Measurements from ENCODE around the gene CARTPT.

Gene CARTPT

GRCh38 chr5:71719063-71719964 is at the start of gene CARTPT:
TSS of gene CARTPT (plus strand) at chr5:71719275. CDS start at chr5:71719294, 19 bp downstream.
- TF ChIP-seq CTCF (conservative IDR thresholded peaks at IDR 0.05; ENCODE audit: low read depth, low read length) = no peak
- DNase-seq (ENCODE audit: low read depth) = peak; percentile 14
- H3K4me3 ChIP-seq (ENCODE audit: low read depth, low read length) = no peak within 1 kb of the TSS

DNA sequence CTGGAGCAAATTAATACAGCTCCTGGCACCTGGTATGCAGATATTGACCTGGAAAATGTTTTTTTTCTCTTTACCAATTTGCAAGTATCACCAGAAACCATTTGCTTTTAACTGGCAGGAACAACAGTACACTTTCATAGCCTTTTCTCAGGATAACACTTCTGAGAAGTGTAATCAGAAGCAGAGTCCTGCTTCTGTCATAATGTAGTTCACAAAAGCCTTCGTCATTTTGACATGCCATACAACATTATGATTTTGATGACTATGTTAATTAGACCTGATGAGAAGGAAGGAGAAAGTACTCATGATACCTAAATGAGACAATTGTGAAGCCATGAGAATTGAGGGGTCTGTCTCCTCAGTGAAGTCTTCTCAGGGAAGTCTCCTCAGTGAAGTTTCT is 41.1 kb upstream of the CARTPT start:
- no peak overlapping the region for H3K4me3 ChIP-seq (ENCODE audit: low read depth, low read length)
- no peak for DNase-seq (ENCODE audit: low read depth)
- no peak for TF ChIP-seq CTCF (conservative IDR thresholded peaks at IDR 0.05; ENCODE audit: low read depth, low read length)

- TF ChIP-seq CTCF (conservative IDR thresholded peaks at IDR 0.05; ENCODE audit: low read depth, low read length) = no peak
- no peak for DNase-seq (ENCODE audit: low read depth)
- no peak overlapping the region for H3K4me3 ChIP-seq (ENCODE audit: low read depth, low read length)
These were observed 39.4 kb upstream of the CARTPT start for GRCh38 chr5:71679714-71680113.

- no peak for TF ChIP-seq CTCF (conservative IDR thresholded peaks at IDR 0.05; ENCODE audit: low read depth, low read length)
- DNase-seq (ENCODE audit: low read depth) = no peak
- no peak overlapping the region for H3K4me3 ChIP-seq (ENCODE audit: low read depth, low read length)
These were observed 38.6 kb upstream of the CARTPT start for GRCh38 chr5:71680510-71680909.

GRCh38 chr5:71681296-71681695 is 37.8 kb upstream of the CARTPT start:
- H3K4me3 ChIP-seq (ENCODE audit: low read depth, low read length) = no peak overlapping the region
- no peak for TF ChIP-seq CTCF (conservative IDR thresholded peaks at IDR 0.05; ENCODE audit: low read depth, low read length)
- no peak for DNase-seq (ENCODE audit: low read depth)

GRCh38 chr5:71684309-71684708 is 34.8 kb upstream of the CARTPT start:
- no peak for TF ChIP-seq CTCF (conservative IDR thresholded peaks at IDR 0.05; ENCODE audit: low read depth, low read length)
- DNase-seq (ENCODE audit: low read depth) = no peak
- no peak overlapping the region for H3K4me3 ChIP-seq (ENCODE audit: low read depth, low read length)
